VCaP (cell line): ENCODE data around the gene GPM6B.

Source experiments
- H3K27ac ChIP-seq: fragments of 450-650 bp; 2 replicates; pipeline ENCODE4 v1.5.1; 2017
- CTCF ChIP-seq: fragments of 450-650 bp; conservative IDR thresholded peaks from 2 replicates; pipeline ENCODE4 v1.5.1; 2017; ENCODE audit warnings: mild to moderate bottlenecking, moderate library complexity

Gene GPM6B

GRCh38 chrX:13834355-13834754 is 17.5 kb upstream of the GPM6B start:
- TF ChIP-seq CTCF: no peak
- H3K27ac ChIP-seq: no peak overlapping the region

- no peak for TF ChIP-seq CTCF
- H3K27ac ChIP-seq: no peak overlapping the region
Measured at GRCh38 chrX:13829983-13830382, 13.1 kb upstream of the GPM6B start.

- H3K27ac ChIP-seq: no peak overlapping the region
- TF ChIP-seq CTCF: no peak
Measured at GRCh38 chrX:13828392-13828791, 11.5 kb upstream of the GPM6B start.

- no peak for TF ChIP-seq CTCF
- H3K27ac ChIP-seq: no peak overlapping the region
Measured at GRCh38 chrX:13827298-13828090, 10.6 kb upstream of the GPM6B start.

GRCh38 chrX:13826770-13827169 is 9.9 kb upstream of the GPM6B start:
- TF ChIP-seq CTCF: no peak
- H3K27ac ChIP-seq: no peak overlapping the region

GRCh38 chrX:13825178-13825762 is 8.4 kb upstream of the GPM6B start:
- no peak overlapping the region for H3K27ac ChIP-seq
- no peak for TF ChIP-seq CTCF

- TF ChIP-seq CTCF: no peak
Measured at GRCh38 chrX:13824746-13825145, 7.9 kb upstream of the GPM6B start.

More at GRCh38 chrX:13824746-13825145, 7.9 kb upstream of the GPM6B start:
- H3K27ac ChIP-seq: no peak overlapping the region
